Measurements from ENCODE around the gene NCKAP1.

- TF ChIP-seq CTCF (IDR thresholded peaks at IDR 0.05), result no peak
- no peak for TF ChIP-seq POLR2A (IDR thresholded peaks at IDR 0.05)
Measured at GRCh38 chr2:182907081-182907830, 131.0 kb downstream of the NCKAP1 start.
